H1 (cell line): Measurements from ENCODE around the gene IL18RAP. TPM values are rescaled to one million over a fixed set of nuclear protein-coding genes. Genes with fewer than 3 reads are reported as not detected.

Experiments
- CTCF ChIA-PET: fragments of 300-600 bp; sonication (Branson Sonifier 250); formaldehyde crosslinking; loops from one replicate; lab custom pipeline; 2021; ENCODE audit not compliant: partially characterized antibody; lab: Charles Lee
- POLR2A ChIA-PET: fragments of 300-600 bp; sonication (Branson Sonifier 250); formaldehyde crosslinking; loops from one replicate; lab custom pipeline; 2021; ENCODE audit warnings: inconsistent platforms; ENCODE audit not compliant: partially characterized antibody; lab: Charles Lee
- DNase-seq, 2 experiments: peaks; one replicate each; pipeline versions ENCODE4 v3.0.0 to v3.0.0-alpha.2; 2010 to 2022; ENCODE audit warnings: low spot score in 2 of 2, low read depth in 1 of 2, mixed read lengths in 1 of 2
- FAIRE-seq: peaks from 2 replicates; lab custom pipeline; 2011; peaks lifted over from hg19 to GRCh38; lab: Jason Lieb, UNC
- H2AFZ ChIP-seq: 2 replicates; pipeline ENCODE4 v1.8.1; 2012; ENCODE audit warnings: low read length, inconsistent platforms
- H2AK5ac ChIP-seq: 2 replicates; pipeline ENCODE4 v1.6.1; 2013; ENCODE audit warnings: low read depth, low read length
- H2BK120ac ChIP-seq: replicated peaks from 2 replicates; pipeline ENCODE3; 2013; ENCODE audit warnings: low read depth, low read length, inconsistent platforms
- H2BK12ac ChIP-seq: 2 replicates; pipeline ENCODE4 v1.6.1; 2013; ENCODE audit warnings: low read depth, low read length
- H2BK15ac ChIP-seq: 2 replicates; pipeline ENCODE4 v1.6.1; 2013; ENCODE audit warnings: low read length
- H2BK20ac ChIP-seq: 2 replicates; pipeline ENCODE4 v1.6.1; 2013; ENCODE audit warnings: low read length
- H2BK5ac ChIP-seq: 2 replicates; pipeline ENCODE4 v1.6.1; 2013; ENCODE audit warnings: low read depth, low read length
- H3K14ac ChIP-seq: 2 replicates; pipeline ENCODE4 v1.6.1; 2013; ENCODE audit warnings: inconsistent platforms; ENCODE audit not compliant: insufficient read length
- H3K18ac ChIP-seq: 2 replicates; pipeline ENCODE4 v1.6.1; 2013; ENCODE audit warnings: low read length; ENCODE audit errors: extremely low read depth
- H3K23ac ChIP-seq: 2 replicates; pipeline ENCODE4 v1.6.1; 2013; ENCODE audit warnings: inconsistent platforms; ENCODE audit not compliant: insufficient read length
- H3K23me2 ChIP-seq: 2 replicates; pipeline ENCODE4 v1.6.1; 2013; ENCODE audit warnings: low read depth, low read length
- H3K27ac ChIP-seq: 2 replicates; pipeline ENCODE4 v1.6.1; 2011; ENCODE audit warnings: low read depth, low read length, inconsistent platforms
- H3K27me3 ChIP-seq, 4 experiments: replicated peaks in 1 of 4; 1 replicate in 1 of 4; 2 replicates in 3 of 4; pipeline versions ENCODE4 v1.6.1 to v1.8.1; 2011 to 2013; ENCODE audit warnings: low read length in 3 of 4, mild to moderate bottlenecking in 3 of 4, inconsistent platforms in 2 of 4, mixed read lengths in 2 of 4, moderate library complexity in 1 of 4; ENCODE audit not compliant: control insufficient read depth in 3 of 4, insufficient read depth in 3 of 4; ENCODE audit errors: extremely low read depth in 1 of 4
- H3K36me3 ChIP-seq, 4 experiments: 2 replicates each; pipeline versions ENCODE4 v1.6.1 to v1.8.1; 2011 to 2013; ENCODE audit warnings: mild to moderate bottlenecking in 4 of 4, low read length in 3 of 4, moderate library complexity in 2 of 4, control low read depth in 1 of 4, inconsistent platforms in 1 of 4; ENCODE audit not compliant: insufficient read depth in 4 of 4, control insufficient read depth in 2 of 4
- H3K4ac ChIP-seq: replicated peaks from 2 replicates; pipeline ENCODE3; 2013; ENCODE audit warnings: low read length, low read depth, mixed read lengths, inconsistent platforms; ENCODE audit not compliant: insufficient read length
- H3K4me1 ChIP-seq, 4 experiments: replicated peaks in 1 of 4; 1 replicate in 1 of 4; 2 replicates in 3 of 4; pipeline versions ENCODE4 v1.6.1 to v1.8.1; 2011 to 2013; ENCODE audit warnings: low read length in 3 of 4, inconsistent platforms in 2 of 4, mixed read lengths in 1 of 4; ENCODE audit not compliant: insufficient read depth in 4 of 4, control insufficient read depth in 3 of 4
- H3K4me2 ChIP-seq, 2 experiments: 2 replicates each; pipeline versions ENCODE4 v1.6.1 to v1.8.1; 2011 to 2013; ENCODE audit warnings: low read depth in 2 of 2, low read length in 2 of 2, control low read depth in 1 of 2, inconsistent platforms in 1 of 2, mild to moderate bottlenecking in 1 of 2; ENCODE audit not compliant: insufficient read depth in 1 of 2
- H3K4me3 ChIP-seq, 4 experiments: fragments of 200-600, 300-600 bp in 1 of 4; sonication (generic), shearing (Covaris generic), sonication (Bioruptor Twin) in 1 of 4; 2 replicates each; pipeline versions ENCODE4 v1.5.1 to v1.8.1; 2011 to 2016; ENCODE audit warnings: low read length in 4 of 4, low read depth in 3 of 4, control low read depth in 2 of 4, inconsistent platforms in 2 of 4, mild to moderate bottlenecking in 2 of 4, mixed read lengths in 1 of 4, moderate library complexity in 1 of 4; ENCODE audit not compliant: insufficient read depth in 2 of 4; ENCODE audit errors: extremely low read depth in 1 of 4
- H3K56ac ChIP-seq: replicated peaks from 2 replicates; pipeline ENCODE3; 2013; ENCODE audit warnings: low read depth, mild to moderate bottlenecking, mixed read lengths, low read length, inconsistent platforms; ENCODE audit not compliant: insufficient read length
- H3K79me1 ChIP-seq: 2 replicates; pipeline ENCODE4 v1.6.1; 2013; ENCODE audit warnings: low read depth, low read length, control low read depth
- H3K79me2 ChIP-seq, 2 experiments: 2 replicates each; pipeline versions ENCODE4 v1.6.1 to v1.8.1; 2012 to 2013; ENCODE audit warnings: low read length in 2 of 2, mild to moderate bottlenecking in 2 of 2, inconsistent platforms in 1 of 2; ENCODE audit not compliant: insufficient read depth in 2 of 2, control insufficient read depth in 1 of 2
- H3K9ac ChIP-seq, 4 experiments: replicated peaks in 1 of 4; 1 replicate in 1 of 4; 2 replicates in 3 of 4; pipeline versions ENCODE4 v1.6.1 to v1.8.1; 2011 to 2013; ENCODE audit warnings: low read depth in 3 of 4, low read length in 3 of 4, control low read depth in 2 of 4, mild to moderate bottlenecking in 2 of 4, moderate library complexity in 2 of 4, inconsistent platforms in 1 of 4; ENCODE audit errors: extremely low read depth in 1 of 4
- H3K9me3 ChIP-seq, 2 experiments: 2 replicates each; pipeline versions ENCODE4 v1.6.1 to v1.8.1; 2012 to 2013; ENCODE audit warnings: mild to moderate bottlenecking in 2 of 2, moderate library complexity in 2 of 2, control low read depth in 1 of 2, inconsistent platforms in 1 of 2, low read depth in 1 of 2, low read length in 1 of 2, mixed read lengths in 1 of 2; ENCODE audit not compliant: insufficient read depth in 2 of 2
- H4K20me1 ChIP-seq, 2 experiments: replicated peaks in 1 of 2; 2 replicates each; pipeline versions ENCODE3 to v1.8.1; 2011 to 2013; ENCODE audit warnings: inconsistent platforms in 2 of 2, low read length in 2 of 2, mild to moderate bottlenecking in 1 of 2; ENCODE audit not compliant: insufficient read depth in 2 of 2, control insufficient read depth in 1 of 2
- H4K5ac ChIP-seq: 2 replicates; pipeline ENCODE4 v1.6.1; 2013; ENCODE audit warnings: low read length, low read depth, mixed read lengths, inconsistent platforms; ENCODE audit not compliant: insufficient read length
- H4K8ac ChIP-seq: 2 replicates; pipeline ENCODE4 v1.8.0; 2013; ENCODE audit warnings: mild to moderate bottlenecking, moderate library complexity, low read length, inconsistent platforms; ENCODE audit not compliant: insufficient read depth; ENCODE audit errors: extremely low read depth
- H4K91ac ChIP-seq: replicated peaks from 2 replicates; pipeline ENCODE3; 2013; ENCODE audit warnings: low read length, mixed read lengths, inconsistent platforms; ENCODE audit not compliant: insufficient read length
- ATF2 ChIP-seq: IDR thresholded peaks from 2 replicates; pipeline ENCODE4 v1.6.1; 2012; ENCODE audit warnings: low read length, inconsistent platforms
- CBX8 ChIP-seq: fragments of 300-800, 300-1000 bp; sonication (generic); IDR thresholded peaks from 2 replicates; pipeline ENCODE4 v1.7.1; 2016; ENCODE audit warnings: low read depth, low read length, borderline replicate concordance
- FOSL1 ChIP-seq: IDR thresholded peaks from 2 replicates; pipeline ENCODE4 v1.6.1; 2011; ENCODE audit warnings: mild to moderate bottlenecking, low read depth, low read length, moderate library complexity; ENCODE audit not compliant: insufficient read depth
- HDAC2 ChIP-seq, 2 experiments: fragments of 300-600 bp in 1 of 2; sonication (generic) in 1 of 2; IDR thresholded peaks; 2 replicates each; pipeline ENCODE4 v1.6.1; 2011 to 2012; ENCODE audit warnings: low read depth in 2 of 2, low read length in 2 of 2, mild to moderate bottlenecking in 2 of 2, moderate library complexity in 2 of 2, borderline replicate concordance in 1 of 2, inconsistent platforms in 1 of 2
- NRF1 ChIP-seq: IDR thresholded peaks from 2 replicates; pipeline ENCODE4 v1.6.1; 2011; ENCODE audit warnings: mild to moderate bottlenecking, low read depth, low read length, improper control_type of control experiment
- RAD21 ChIP-seq, 2 experiments: IDR thresholded peaks in 1 of 2; conservative IDR thresholded peaks in 1 of 2; 2 replicates each; pipeline ENCODE4 v1.6.1; 2011; ENCODE audit warnings: low read depth in 2 of 2, low read length in 2 of 2, improper control_type of control experiment in 1 of 2, inconsistent platforms in 1 of 2, mild to moderate bottlenecking in 1 of 2, moderate library complexity in 1 of 2
- RBBP5 ChIP-seq: IDR thresholded peaks from 2 replicates; pipeline ENCODE4 v1.7.1; 2012; ENCODE audit warnings: low read depth, mild to moderate bottlenecking, inconsistent platforms, low read length, moderate library complexity, borderline replicate concordance
- SRF ChIP-seq: IDR thresholded peaks from 2 replicates; pipeline ENCODE4 v1.6.1; 2011; ENCODE audit warnings: mild to moderate bottlenecking, low read depth, low read length, moderate library complexity
- TBP ChIP-seq: IDR thresholded peaks from 2 replicates; pipeline ENCODE4 v1.6.1; 2011; ENCODE audit warnings: low read depth, low read length, improper control_type of control experiment
- WGBS, 2 experiments: shearing (Covaris generic) in 1 of 2; methylation state at CpG; one replicate each; pipeline versions ENCODE4 v1.1.6 to v1.1.7; 2013 to 2015; ENCODE audit warnings: low lambda C conversion rate in 2 of 2, mixed read lengths in 2 of 2, inconsistent platforms in 1 of 2, low coverage in 1 of 2, missing lambda C conversion rate in 1 of 2; ENCODE audit not compliant: insufficient replicate concordance in 2 of 2, insufficient coverage in 1 of 2, insufficient read length in 1 of 2; ENCODE audit errors: extremely low coverage in 1 of 2, missing lambda C conversion rate in 1 of 2; 5-methylcytosine and 5-hydroxymethylcytosine counted together
- polyA plus RNA-seq, 7 experiments: library from polyadenylated mRNA; depleted of rRNA in 3 of 7; stranded (reverse) in 5 of 7; unstranded in 2 of 7; fragments of >200 nt in 5 of 7; fragments of 200-250 nt in 2 of 7; gene quantifications; 1 replicate in 5 of 7; 2 replicates in 1 of 7; 4 replicates in 1 of 7; pipeline versions ENCODE4 v1.2.1 to v1.2.3, GENCODE V29; 2011 to 2013; ENCODE audit warnings: missing spikeins in 2 of 7, mixed read lengths in 2 of 7
- total RNA-seq: library from RNA; stranded (reverse); fragmentation: NEBNext Ultra II Directional; extraction: Animal tissue kit (Norgen Biotek cat#: 25700); gene quantifications from 2 replicates; pipeline ENCODE4 v1.2.1, GENCODE V29; 2021

IL18RAP gene
- total and polyA plus RNA-seq, 2 of the 8 experiments (the other 6 are each of a cell fraction or from before 2014, with no cell fraction given): not detected

DNA sequence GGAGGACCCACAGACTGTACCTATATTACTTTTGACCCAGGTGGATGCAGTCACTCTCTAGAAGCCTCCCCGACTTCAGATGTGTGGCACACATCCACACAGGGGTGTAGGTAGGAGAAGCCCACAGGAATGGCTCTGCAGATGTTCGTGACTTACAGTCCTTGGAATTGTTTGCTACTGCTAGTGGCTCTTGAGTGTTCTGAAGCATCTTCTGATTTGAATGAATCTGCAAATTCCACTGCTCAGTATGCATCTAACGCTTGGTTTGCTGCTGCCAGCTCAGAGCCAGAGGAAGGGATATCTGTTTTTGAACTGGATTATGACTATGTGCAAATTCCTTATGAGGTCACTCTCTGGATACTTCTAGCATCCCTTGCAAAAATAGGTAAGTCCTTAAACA is 50.7 kb downstream of the IL18RAP start:
- no peak overlapping the region for H3K23ac ChIP-seq
- no peak overlapping the region for H2BK12ac ChIP-seq
- no peaks in the 10 kb centered on the region for H3K36me3 ChIP-seq
- no peak overlapping the region for H4K8ac ChIP-seq
- no peak overlapping the region for H3K18ac ChIP-seq
- H4K91ac ChIP-seq: no peak overlapping the region
- ChIA-PET POLR2A (no interaction called here), CTCF (interaction anchor here (0.6 to 6.6 kb wide), 46 partner anchors 8 to 437 kb away, joined by 3 to 57 read pairs (median 6); no protein-coding TSS in a partner anchor)
- no peak overlapping the region for H3K14ac ChIP-seq
- H3K56ac ChIP-seq: no peak overlapping the region
- no peak overlapping the region for H2BK5ac ChIP-seq
- no peak overlapping the region for H3K27ac ChIP-seq
- H2BK15ac ChIP-seq: no peak overlapping the region
- H2BK120ac ChIP-seq: no peak overlapping the region
- H3K27me3 ChIP-seq: no peaks in the 10 kb centered on the region
- H3K4me3 ChIP-seq: no peak overlapping the region
- H2AFZ ChIP-seq: peak overlapping the region; percentile 98
- no peak overlapping the region for H3K9ac ChIP-seq
- H4K5ac ChIP-seq: no peak overlapping the region
- FAIRE-seq (no peak), DNase-seq (no peak)
- H3K79me2 ChIP-seq: no peaks in the 10 kb centered on the region
- no peak overlapping the region for H2AK5ac ChIP-seq
- no peak overlapping the region for H3K4me2 ChIP-seq
- H3K79me1 ChIP-seq: no peaks in the 10 kb centered on the region
- no peaks in the 10 kb centered on the region; the same call in 1 of the 2 replicates for H3K23me2 ChIP-seq
- H3K9me3 ChIP-seq: no peaks in the 10 kb centered on the region
- H2BK20ac ChIP-seq: no peak overlapping the region
- no peak overlapping the region for H3K4ac ChIP-seq
- TF ChIP-seq CBX8 (no peak), TBP (no peak), SRF (no peak), RAD21 (IDR thresholded peaks at IDR 0.05 in 1 of 2, conservative IDR thresholded peaks at IDR 0.05 in 1 of 2; ENCODE audit: low read depth in 2 of 2, low read length in 2 of 2) (no peak), RBBP5 (no peak), HDAC2 (IDR thresholded peaks at IDR 0.05; ENCODE audit: borderline replicate concordance in 1 of 2, low read depth in 2 of 2, low read length in 2 of 2) (no peak), FOSL1 (no peak), ATF2 (no peak), NRF1 (no peak)
- 0 out of 7 replicates have a peak, but pooled peaks cover 0 to 2% (median 0%) of the 10 kb centered on the region in 4 experiments for H3K4me1 ChIP-seq
- H4K20me1 ChIP-seq: no peaks in the 10 kb centered on the region
- WGBS, 2 experiments: 94% methylated on average over 3 of the region's 3 CpGs; no CpG with 5 or more reads in 1 of the 2 experiments
